Omental fat pad (tissue), 4 donors: ENCODE measurements around the gene NR2F6. TPM values are rescaled to one million over a fixed set of nuclear protein-coding genes. Genes with fewer than 3 reads are reported as not detected.

Experiments
- ATAC-seq: fragments of 150-250 bp; one replicate; pipeline ENCODE4 v1.9.1; 2016; ENCODE audit warnings: mild to moderate bottlenecking, moderate library complexity; ENCODE audit not compliant: low FRiP score
- DNase-seq: peaks from one replicate; pipeline ENCODE4 v3.0.0-alpha.2; 2019; ENCODE audit warnings: low spot score
- total RNA-seq, 4 donors: library from RNA; depleted of rRNA; stranded (reverse); fragments of >200 nt; gene quantifications; one replicate each; pipeline ENCODE4 v1.1.0, GENCODE V29; 2016
- TF ChIP-seq, protein P1 (sequence below), 3 donors: fragments of 450-650 bp; IDR thresholded peaks; one replicate each; pipeline ENCODE4 v1.5.1; 2016 to 2017; ENCODE audit warnings: antibody characterized with exemption in 3 of 3, mild to moderate bottlenecking in 3 of 3, moderate library complexity in 2 of 3

Gene NR2F6
- 10 to 100 TPM; 16.9 to 45.4 (median 29.8) TPM for total RNA-seq

DNA sequence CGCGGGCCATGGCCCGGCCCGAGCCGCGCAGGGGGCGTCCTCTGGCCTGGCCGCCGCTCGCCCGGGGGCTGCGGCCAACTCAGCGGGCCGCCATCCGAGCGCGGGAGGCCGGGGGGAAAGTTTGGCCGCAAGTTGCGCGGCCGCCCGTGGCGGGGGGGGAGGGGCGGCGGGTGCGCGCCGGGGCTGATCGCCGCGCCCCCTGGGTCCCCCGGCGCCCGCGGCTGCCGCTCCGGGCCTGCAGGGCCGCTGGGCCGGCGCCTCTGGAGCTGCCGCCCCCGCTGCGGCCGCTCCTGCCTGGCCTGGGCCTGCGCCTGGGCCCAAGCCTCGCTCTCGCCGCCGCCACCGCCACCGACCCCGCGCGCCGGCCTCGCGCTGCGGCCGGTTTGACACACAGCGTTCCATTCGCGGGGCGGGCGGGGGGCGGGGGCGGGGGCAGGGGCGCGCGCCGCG, at the start of gene NR2F6:
NR2F6 (minus strand) TSS at position 385 of the 450 bp plus-strand sequence. CDS start 699 bp downstream, outside the sequence.
- DNase-seq (no peak), ATAC-seq (no peak)
- TF ChIP-seq, protein P1, sequence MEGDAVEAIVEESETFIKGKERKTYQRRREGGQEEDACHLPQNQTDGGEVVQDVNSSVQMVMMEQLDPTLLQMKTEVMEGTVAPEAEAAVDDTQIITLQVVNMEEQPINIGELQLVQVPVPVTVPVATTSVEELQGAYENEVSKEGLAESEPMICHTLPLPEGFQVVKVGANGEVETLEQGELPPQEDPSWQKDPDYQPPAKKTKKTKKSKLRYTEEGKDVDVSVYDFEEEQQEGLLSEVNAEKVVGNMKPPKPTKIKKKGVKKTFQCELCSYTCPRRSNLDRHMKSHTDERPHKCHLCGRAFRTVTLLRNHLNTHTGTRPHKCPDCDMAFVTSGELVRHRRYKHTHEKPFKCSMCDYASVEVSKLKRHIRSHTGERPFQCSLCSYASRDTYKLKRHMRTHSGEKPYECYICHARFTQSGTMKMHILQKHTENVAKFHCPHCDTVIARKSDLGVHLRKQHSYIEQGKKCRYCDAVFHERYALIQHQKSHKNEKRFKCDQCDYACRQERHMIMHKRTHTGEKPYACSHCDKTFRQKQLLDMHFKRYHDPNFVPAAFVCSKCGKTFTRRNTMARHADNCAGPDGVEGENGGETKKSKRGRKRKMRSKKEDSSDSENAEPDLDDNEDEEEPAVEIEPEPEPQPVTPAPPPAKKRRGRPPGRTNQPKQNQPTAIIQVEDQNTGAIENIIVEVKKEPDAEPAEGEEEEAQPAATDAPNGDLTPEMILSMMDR (IDR thresholded peaks at IDR 0.05), result no peak

DNA sequence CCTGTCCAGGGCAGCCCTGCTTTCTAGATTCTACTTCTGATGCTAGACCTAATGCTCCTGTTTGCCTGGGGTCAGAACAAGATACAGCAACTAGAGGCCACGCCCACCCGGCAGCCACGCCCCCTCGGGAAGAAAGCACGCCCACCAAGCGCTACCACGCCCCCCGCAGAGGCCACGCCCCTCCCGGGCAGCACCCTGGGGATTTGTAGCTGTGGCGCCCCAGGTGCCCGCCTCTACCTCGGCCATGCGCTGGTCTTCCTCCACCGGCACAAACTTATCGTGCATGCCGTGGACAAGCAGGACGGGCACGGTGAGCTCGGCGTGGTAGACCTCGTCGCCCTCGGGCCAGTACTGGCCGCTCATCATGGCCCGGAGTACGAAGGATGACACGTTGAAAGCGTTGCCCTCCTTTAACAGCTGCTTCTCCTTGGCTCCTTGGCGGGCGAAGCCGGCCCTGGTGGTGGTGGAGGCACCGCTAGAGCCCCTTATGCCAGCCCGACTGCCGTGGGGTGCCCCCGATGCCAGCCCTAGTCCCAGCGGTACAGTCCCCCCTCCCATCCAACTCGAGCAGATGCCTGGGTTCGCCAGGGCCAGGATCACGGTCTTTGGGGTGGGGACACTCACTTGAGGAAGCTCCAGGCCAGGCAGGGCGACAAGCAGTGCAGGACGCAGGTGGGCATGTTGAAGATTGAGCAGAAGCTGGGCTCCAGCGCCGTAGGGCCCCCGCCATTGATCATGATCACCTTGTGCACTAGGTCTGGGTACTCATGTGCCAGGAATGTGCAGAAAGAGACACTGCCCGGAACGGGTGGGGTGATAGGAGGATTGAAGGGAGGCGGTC, 48.6 kb upstream of the NR2F6 start:
- ATAC-seq (no peak), DNase-seq (no peak)
- TF ChIP-seq, protein P1 (IDR thresholded peaks at IDR 0.05), result no peak

DNA sequence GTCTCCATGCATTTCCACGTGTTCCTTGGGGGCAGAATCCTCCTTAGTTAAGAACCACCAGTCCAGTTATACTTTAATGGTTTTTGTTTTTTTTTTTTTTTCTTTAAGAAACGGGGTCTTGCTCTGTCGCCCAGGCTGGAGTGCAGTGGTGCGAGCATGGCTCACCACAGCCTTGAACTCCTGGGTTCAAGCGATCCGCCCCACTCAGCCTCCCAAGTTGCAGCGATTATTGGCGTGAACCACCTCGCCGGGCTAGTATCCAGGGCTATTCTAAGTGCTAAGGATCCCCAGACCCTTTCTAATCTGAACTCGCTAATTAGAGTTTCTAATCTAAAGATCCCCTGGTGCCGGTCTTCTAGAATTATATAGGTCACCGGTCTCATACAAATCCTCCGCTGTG, 47.9 kb upstream of the NR2F6 start:
- DNase-seq (no peak), ATAC-seq (no peak)
- TF ChIP-seq, protein P1 (IDR thresholded peaks at IDR 0.05), result no peak

DNA sequence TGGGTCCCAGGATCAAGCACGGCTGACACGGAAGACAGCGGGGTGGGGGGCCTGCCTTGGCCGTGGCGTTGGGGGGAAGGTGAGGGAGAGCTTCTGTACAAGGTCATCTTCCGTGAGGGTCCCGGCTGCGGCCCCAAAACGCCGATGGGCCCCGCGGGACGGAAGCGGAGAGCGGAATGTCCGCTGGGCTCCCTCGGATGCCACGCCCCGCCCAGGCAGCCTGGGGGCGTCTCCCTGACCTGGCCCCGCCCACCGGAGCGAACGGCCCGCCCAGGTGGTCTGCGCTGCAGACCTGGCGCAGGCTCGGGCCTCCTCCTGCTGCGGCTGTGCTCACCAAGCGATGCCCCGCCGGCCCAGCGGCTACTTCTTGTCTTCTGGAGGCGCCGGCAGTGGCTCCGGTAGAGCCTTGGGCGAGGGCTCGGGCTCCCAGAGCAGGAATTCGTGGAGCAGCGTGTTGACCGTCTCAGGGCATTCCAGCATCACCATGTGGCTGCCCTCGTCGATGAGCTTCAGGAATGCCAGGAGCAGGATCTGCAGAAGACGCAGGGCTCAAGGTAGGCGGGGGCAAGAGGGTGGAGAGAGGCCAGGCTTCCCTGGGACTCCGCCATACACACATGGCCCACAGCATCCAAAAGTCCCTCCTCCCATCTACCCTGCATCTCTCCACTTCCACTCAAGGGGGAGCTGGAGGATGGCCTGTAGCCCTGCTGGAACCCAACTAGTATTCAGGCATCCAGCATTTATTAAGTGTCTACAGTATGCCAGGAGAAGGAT, 46.8 kb upstream of the NR2F6 start:
- DNase-seq (peak; percentile 68), ATAC-seq (peak; percentile 93)
- TF ChIP-seq, protein P1 (IDR thresholded peaks at IDR 0.05), result no peak

DNA sequence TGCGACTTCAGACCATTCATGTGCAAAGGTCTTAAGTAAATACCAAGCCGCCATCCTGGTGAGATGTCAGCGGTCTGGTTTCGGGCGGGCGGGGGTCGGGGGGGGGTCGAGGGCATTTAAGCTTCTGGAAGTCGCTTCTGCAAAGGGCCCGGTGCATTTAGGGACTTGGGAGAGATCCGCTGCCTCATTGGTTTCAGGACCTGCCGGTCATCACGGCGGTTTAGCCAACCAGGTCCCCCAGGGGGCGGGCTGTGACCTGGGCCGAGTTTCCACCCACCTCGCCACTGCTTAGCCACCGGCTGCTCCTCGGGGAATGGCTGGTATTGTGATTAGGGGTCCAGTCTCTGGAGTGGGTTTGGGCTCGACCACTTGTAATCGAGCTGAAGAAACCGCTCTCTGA, 43.8 kb upstream of the NR2F6 start:
- ATAC-seq, result no peak
- TF ChIP-seq, protein P1 (IDR thresholded peaks at IDR 0.05), result no peak
- DNase-seq, result no peak

DNA sequence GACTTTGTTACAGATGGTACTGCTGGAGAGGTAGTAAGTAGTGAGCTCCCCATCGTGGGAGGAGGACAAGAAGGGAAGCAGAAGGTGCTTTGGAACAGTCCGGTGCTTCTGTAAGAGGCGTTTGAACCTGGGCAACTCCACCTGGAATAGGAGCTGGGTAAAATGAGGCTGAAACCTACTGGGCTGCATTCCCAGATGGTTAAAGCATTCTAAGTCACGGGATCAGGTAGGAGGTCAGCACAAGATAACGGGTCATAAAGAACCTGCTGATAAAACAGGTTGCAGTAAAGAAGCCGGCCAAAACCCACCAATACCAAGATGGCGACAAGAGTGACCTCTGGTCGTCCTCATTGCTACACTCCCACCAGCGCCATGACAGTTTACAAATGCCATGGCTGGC, 41.0 kb upstream of the NR2F6 start:
- DNase-seq, result no peak
- TF ChIP-seq, protein P1 (IDR thresholded peaks at IDR 0.05), result no peak
- no peak for ATAC-seq
